GM23338 (cell line): Measurements from ENCODE around the gene FCHSD2. TPM values are rescaled to one million over a fixed set of nuclear protein-coding genes. Genes with fewer than 3 reads are reported as not detected.

ENCODE experiments used
- ATAC-seq: fragments of 200-7000 bp; cut with Tn5 transposase; 3 replicates; pipeline ENCODE4 v1.9.1; 2020
- DNase-seq: peaks from one replicate; pipeline ENCODE4 v3.0.0-alpha.2; 2015; ENCODE audit warnings: low spot score
- H2AFZ ChIP-seq: fragments of 200-600 bp; sonication (generic); 2 replicates; pipeline ENCODE4 v1.8.0; 2016; ENCODE audit warnings: antibody characterized with exemption, mild to moderate bottlenecking, moderate library complexity
- H3F3A ChIP-seq: fragments of 200-600 bp; sonication (generic); replicated peaks from 2 replicates; pipeline ENCODE4 v1.8.0; 2017; ENCODE audit warnings: antibody characterized with exemption, mixed run types, low read depth
- H3K27ac ChIP-seq: fragments of 200-600 bp; sonication (generic); 2 replicates; pipeline ENCODE4 v1.6.1; 2016; ENCODE audit warnings: low read depth
- H3K27me3 ChIP-seq: fragments of 200-600 bp; sonication (generic); 2 replicates; pipeline ENCODE4 v1.8.0; 2016; ENCODE audit warnings: mild to moderate bottlenecking, mixed run types, moderate library complexity; ENCODE audit not compliant: insufficient read depth
- H3K36me3 ChIP-seq: fragments of 200-600 bp; sonication (generic); 2 replicates; pipeline ENCODE4 v1.8.0; 2016; ENCODE audit warnings: mild to moderate bottlenecking; ENCODE audit not compliant: insufficient read depth
- H3K4me1 ChIP-seq: fragments of 200-600 bp; sonication (generic); 2 replicates; pipeline ENCODE4 v1.8.0; 2016; ENCODE audit warnings: mild to moderate bottlenecking, moderate library complexity; ENCODE audit not compliant: insufficient read depth
- H3K4me2 ChIP-seq: fragments of 200-600 bp; sonication (generic); 2 replicates; pipeline ENCODE4 v1.7.1; 2017; ENCODE audit warnings: mixed run types
- H3K4me3 ChIP-seq: fragments of 200-600 bp; sonication (generic); 2 replicates; pipeline ENCODE4 v1.6.1; 2016; ENCODE audit warnings: mixed run types
- H3K79me2 ChIP-seq: fragments of 200-600 bp; sonication (generic); replicated peaks from 2 replicates; pipeline ENCODE4 v1.8.0; 2017; ENCODE audit warnings: mild to moderate bottlenecking; ENCODE audit not compliant: insufficient read depth
- H3K9me2 ChIP-seq: fragments of 200-600 bp; sonication (generic); 2 replicates; pipeline ENCODE4 v1.8.0; 2017; ENCODE audit not compliant: insufficient read depth
- H4K20me1 ChIP-seq: fragments of 200-600 bp; sonication (generic); replicated peaks from 2 replicates; pipeline ENCODE4 v1.8.0; 2017; ENCODE audit warnings: mild to moderate bottlenecking; ENCODE audit not compliant: insufficient read depth
- H3K27ac Mint-ChIP-seq: 2 replicates; pipeline ENCODE4 v1.8.0; 2020; ENCODE audit warnings: inconsistent platforms, mild to moderate bottlenecking, moderate library complexity, mixed read lengths
- H3K27me3 Mint-ChIP-seq: 3 replicates; pipeline ENCODE4 v1.8.0; 2022; ENCODE audit warnings: low read depth, mild to moderate bottlenecking, moderate library complexity, mixed read lengths, inconsistent platforms; ENCODE audit not compliant: insufficient read depth, poor library complexity
- H3K36me3 Mint-ChIP-seq: 3 replicates; pipeline ENCODE4 v1.8.0; 2021; ENCODE audit warnings: low read depth, mild to moderate bottlenecking, inconsistent platforms, moderate library complexity, mixed read lengths
- H3K4me1 Mint-ChIP-seq: 3 replicates; pipeline ENCODE4 v1.8.0; 2020; ENCODE audit warnings: mild to moderate bottlenecking, inconsistent platforms, mixed read lengths
- H3K4me3 Mint-ChIP-seq: 3 replicates; pipeline ENCODE4 v1.8.0; 2021; ENCODE audit warnings: moderate library complexity, mild to moderate bottlenecking, inconsistent platforms, mixed read lengths
- H3K9me3 Mint-ChIP-seq: 3 replicates; pipeline ENCODE4 v1.8.0; 2020; ENCODE audit warnings: moderate library complexity, mild to moderate bottlenecking, inconsistent platforms, mixed read lengths
- CREB1 ChIP-seq: fragments of 250-450 bp; sonication (Bioruptor Pico); IDR thresholded peaks from 2 replicates; pipeline ENCODE4 v1.5.0; 2020; ENCODE audit warnings: low read depth, mild to moderate bottlenecking, moderate library complexity
- CTCF ChIP-seq, 2 experiments: fragments of 200-600 bp in 1 of 2; sonication (generic) in 1 of 2; conservative IDR thresholded peaks; 2 replicates each; pipeline versions ENCODE4 v1.5.1 to v1.6.1; 2016 to 2017; ENCODE audit warnings: antibody characterized with exemption in 2 of 2, low read depth in 2 of 2, mild to moderate bottlenecking in 2 of 2, moderate library complexity in 1 of 2
- ETS1 ChIP-seq: IDR thresholded peaks from 2 replicates; pipeline ENCODE4 v1.6.1; 2016; ENCODE audit warnings: antibody characterized with exemption
- EZH2 ChIP-seq: fragments of 200-600 bp; sonication (generic); IDR thresholded peaks from one replicate; pipeline ENCODE4 v1.8.0; 2017; ENCODE audit warnings: antibody characterized with exemption, mild to moderate bottlenecking, low read depth; ENCODE audit not compliant: unreplicated experiment
- EZH2phosphoT487 ChIP-seq: fragments of 200-600 bp; sonication (generic); IDR thresholded peaks from one replicate; pipeline ENCODE4 v1.8.1; 2018; ENCODE audit warnings: antibody characterized with exemption; ENCODE audit not compliant: unreplicated experiment
- JUNB ChIP-seq: IDR thresholded peaks from one replicate; pipeline ENCODE4 v1.6.1; 2016; ENCODE audit warnings: antibody characterized with exemption; ENCODE audit not compliant: unreplicated experiment
- NANOG ChIP-seq: IDR thresholded peaks from 2 replicates; pipeline ENCODE4 v1.6.1; 2016; ENCODE audit warnings: antibody characterized with exemption, borderline replicate concordance
- POLR2AphosphoS5 ChIP-seq: IDR thresholded peaks from 2 replicates; pipeline ENCODE4 v1.6.1; 2016; ENCODE audit warnings: antibody characterized with exemption, low read depth
- REST ChIP-seq: IDR thresholded peaks from one replicate; pipeline ENCODE4 v1.6.1; 2018; ENCODE audit warnings: antibody characterized with exemption; ENCODE audit not compliant: unreplicated experiment
- STAT1 ChIP-seq: IDR thresholded peaks from one replicate; pipeline ENCODE4 v1.6.1; 2016; ENCODE audit warnings: antibody characterized with exemption; ENCODE audit not compliant: unreplicated experiment
- ZNF114 ChIP-seq: fragments of 250-450 bp; sonication (Bioruptor Pico); IDR thresholded peaks from 2 replicates; pipeline ENCODE4 v1.5.0; 2020; ENCODE audit warnings: mild to moderate bottlenecking, moderate library complexity
- ZNF331 ChIP-seq: fragments of 250-450 bp; sonication (Bioruptor Pico); IDR thresholded peaks from 2 replicates; pipeline ENCODE4 v1.5.0; 2020; ENCODE audit warnings: low read depth, mild to moderate bottlenecking, moderate library complexity
- ZNF462 ChIP-seq: fragments of 250-450 bp; sonication (Bioruptor Pico); IDR thresholded peaks from 2 replicates; pipeline ENCODE4 v1.5.0; 2020; ENCODE audit warnings: mild to moderate bottlenecking, moderate library complexity
- polyA plus RNA-seq: library from polyadenylated mRNA; unstranded; fragments of >200 nt; fragmentation: Nextera tagmentation; extraction: Ambion mirVana; gene quantifications from 2 replicates; pipeline ENCODE4 v1.2.1, GENCODE V29; 2016
- total RNA-seq: library from RNA; depleted of rRNA; stranded (reverse); fragments of >200 nt; shearing (Covaris generic); gene quantifications from 2 replicates; pipeline ENCODE4 v1.2.3, GENCODE V29; 2014

Gene FCHSD2
- total and polyA plus RNA-seq, 2 experiments from 2014 or later: 3.6 to 5.2 TPM

GRCh38 chr11:72958791-72959190 lies 183.3 kb downstream of the FCHSD2 start:
- no peaks in the 10 kb centered on the region for H3K36me3 ChIP-seq
- Mint-ChIP-seq H3K4me3 (no peak overlapping the region), H3K9me3 (no peaks in the 10 kb centered on the region), H3K36me3 (no peaks in the 10 kb centered on the region), H3K4me1 (no peaks in the 10 kb centered on the region), H3K27me3 (no peaks in the 10 kb centered on the region), H3K27ac (no peak overlapping the region)
- H3K79me2 ChIP-seq: no peaks in the 10 kb centered on the region
- no peak overlapping the region for H3K4me3 ChIP-seq
- H3K4me2 ChIP-seq: no peak overlapping the region
- no peaks in the 10 kb centered on the region for H4K20me1 ChIP-seq
- no peak for ATAC-seq
- H3F3A ChIP-seq: no peaks in the 10 kb centered on the region
- 0 out of 2 replicates have a peak, but pooled peaks cover 2% of the 10 kb centered on the region for H3K9me2 ChIP-seq
- no peak overlapping the region for H3K27ac ChIP-seq
- H2AFZ ChIP-seq: no peak overlapping the region
- H3K4me1 ChIP-seq: no peaks in the 10 kb centered on the region
- TF ChIP-seq CTCF (conservative IDR thresholded peaks at IDR 0.05; ENCODE audit: low read depth in 2 of 2) (no peak), CREB1 (CRISPR knock-in tag) (no peak), ETS1 (no peak), STAT1 (no peak), EZH2 (no peak), ZNF462 (CRISPR knock-in tag) (no peak), ZNF114 (CRISPR knock-in tag) (no peak), JUNB (no peak), POLR2AphosphoS5 (no peak), REST (no peak), ZNF331 (CRISPR knock-in tag) (no peak), EZH2phosphoT487 (no peak), NANOG (no peak)
- DNase-seq: no peak
- no peaks in the 10 kb centered on the region for H3K27me3 ChIP-seq
